HK-2 (cell line): ENCODE data around the gene KIAA0232.
"Not testable (repeated sequence)": the region's sequence is repeated elsewhere in the genome, so short reads cannot be mapped to it uniquely, and the experiment has no call there.

ENCODE experiments used
- DNase-seq: peaks from one replicate; pipeline ENCODE4 v3.0.0-alpha.2; 2018; ENCODE audit not compliant: unreplicated experiment

The KIAA0232 gene

DNA sequence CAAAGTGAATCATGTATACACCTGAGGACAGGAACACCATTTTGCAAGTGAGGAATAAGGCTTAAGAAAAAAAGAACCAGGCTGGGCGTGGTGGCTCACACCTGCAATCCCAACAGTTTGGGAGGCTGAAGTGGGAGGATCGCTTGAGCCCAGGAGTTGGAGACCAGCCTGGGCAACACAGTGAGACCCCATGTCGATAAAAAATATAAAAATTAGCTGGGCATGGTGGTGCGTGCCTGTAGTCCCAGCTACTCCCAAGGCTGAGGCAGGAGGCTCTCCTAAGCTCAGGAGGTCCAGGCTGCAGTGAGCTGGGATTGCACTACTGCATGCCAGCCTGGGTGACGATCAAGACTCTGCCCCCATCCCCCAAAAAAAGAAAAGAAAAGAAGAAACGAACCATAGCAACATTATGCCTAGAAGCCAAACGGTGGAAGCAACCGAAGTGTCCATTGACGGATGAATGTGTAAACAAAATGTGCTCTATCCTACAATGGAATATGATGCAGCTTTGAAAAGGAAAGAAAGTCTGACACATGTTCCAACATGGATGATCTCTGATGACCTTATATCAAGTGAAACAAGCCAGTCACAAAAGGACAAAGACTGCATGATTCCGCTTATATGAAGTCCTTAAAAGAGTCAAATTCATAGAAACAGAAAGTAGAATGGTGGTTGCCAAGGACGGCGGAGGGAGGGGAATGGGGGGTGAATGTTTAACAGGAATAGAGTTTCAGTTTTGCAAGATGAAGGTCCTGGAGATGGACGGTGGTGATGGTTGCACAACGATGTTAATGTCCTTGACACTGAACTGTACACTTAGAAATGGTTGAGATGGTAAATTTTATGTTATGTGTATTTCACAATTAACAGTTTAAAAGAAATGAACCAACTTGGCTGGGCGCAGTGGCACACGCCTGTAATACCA, 8.6 kb upstream of the KIAA0232 start:
- no peak for DNase-seq

DNA sequence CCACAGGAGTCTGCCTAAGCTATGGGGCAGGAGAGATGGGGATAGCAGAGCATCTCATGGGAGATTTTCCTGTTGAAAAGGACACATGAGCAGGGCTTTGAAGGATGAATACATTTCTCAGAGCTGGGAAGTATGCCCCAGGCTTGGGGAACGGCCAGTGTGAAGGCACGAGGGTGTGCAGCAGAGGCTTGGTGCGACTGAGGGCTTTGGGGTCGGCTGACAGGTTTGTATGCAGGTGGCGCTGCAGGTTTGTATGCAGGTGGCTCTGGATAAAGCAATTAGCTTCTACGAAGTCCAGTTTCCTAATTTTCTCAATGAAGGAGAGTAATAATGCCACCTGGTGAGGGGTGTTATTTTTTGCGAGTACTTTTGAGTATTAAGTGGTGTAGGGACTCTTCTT, 6.8 kb upstream of the KIAA0232 start:
- no peak for DNase-seq

DNA sequence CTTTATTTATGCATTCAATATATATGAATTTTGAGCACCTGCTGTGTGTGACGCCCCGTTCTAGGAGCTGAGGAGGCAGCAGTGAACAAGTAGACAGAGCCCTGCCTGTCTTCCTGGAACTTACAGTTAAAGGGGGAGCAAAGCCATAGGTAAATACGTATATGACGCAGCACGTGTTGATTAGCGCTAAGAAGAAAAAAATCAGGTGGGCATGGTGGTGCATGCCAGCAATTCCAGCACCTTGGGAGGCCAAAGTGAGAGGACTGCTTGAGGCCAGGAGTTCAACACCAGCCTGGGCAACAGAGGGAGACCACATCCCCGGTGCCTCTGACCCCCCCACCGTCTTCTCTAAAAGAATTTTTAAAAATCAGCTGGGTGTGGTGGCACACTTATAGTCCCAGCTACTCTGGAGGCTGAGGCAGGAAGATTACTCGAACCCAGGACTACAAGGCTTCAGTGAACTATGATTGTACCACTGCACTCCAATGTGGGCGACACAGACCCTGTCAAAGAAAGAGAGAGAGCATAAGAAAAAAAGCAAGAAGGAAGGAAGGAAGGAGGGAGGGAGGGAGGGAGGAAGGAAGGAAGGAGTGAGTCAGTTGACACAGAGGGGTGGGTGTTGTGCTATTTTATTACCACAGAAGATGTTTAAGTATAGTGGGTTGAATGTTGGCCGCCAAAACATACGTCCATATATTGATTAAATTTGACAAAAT, 5.4 kb upstream of the KIAA0232 start:
- no peak for DNase-seq

DNA sequence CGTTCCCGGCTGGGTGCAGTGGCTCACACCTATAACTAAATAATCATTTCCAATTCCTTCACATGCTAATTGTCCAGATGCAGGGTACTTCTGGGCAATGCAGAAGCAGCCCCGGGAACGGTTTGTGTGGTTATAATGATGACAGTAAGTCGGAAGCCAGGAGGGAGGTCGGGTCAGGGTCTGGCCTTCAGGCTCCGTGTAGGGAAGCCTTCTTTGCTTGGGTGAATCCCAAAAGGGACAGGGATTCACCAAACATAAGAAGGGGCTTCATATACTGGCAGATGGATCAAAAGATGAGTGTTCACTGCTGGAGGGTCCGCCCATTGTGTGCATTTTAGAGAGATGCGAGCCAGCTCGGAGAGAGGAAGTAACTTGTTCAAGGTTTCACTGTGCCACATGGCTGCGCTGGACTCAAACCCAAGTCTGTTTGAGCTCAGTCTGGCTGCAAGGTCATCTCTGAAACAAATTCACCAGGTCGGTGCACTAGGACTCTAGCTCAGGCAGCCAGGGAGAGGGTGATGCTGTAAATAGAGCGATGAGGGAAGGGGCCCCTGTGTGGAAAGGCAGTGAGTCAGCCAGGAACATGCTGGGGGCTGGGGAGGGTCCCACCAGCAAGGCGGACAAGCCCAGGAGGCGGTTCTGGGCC, 4.8 kb upstream of the KIAA0232 start:
- no peak for DNase-seq

DNA sequence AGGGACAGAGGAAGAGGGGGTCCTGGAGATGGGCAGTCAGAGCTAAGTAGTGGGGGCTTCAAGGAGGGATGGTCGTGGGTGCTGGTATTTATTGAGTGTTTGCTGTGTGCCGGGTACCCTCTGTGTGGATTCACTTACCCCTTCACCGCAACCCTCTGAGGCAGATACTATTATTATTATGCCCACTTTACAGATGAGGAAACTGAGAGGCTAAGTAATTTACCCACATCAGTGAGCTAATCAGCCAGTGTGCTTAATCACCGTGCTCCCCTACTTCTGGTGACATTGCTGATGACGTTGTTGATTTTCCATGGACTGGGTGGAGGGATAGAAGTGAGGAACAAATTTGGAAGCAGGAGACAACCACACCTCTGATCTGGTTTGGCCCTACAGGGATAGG, 4.1 kb upstream of the KIAA0232 start:
- DNase-seq = no peak

DNA sequence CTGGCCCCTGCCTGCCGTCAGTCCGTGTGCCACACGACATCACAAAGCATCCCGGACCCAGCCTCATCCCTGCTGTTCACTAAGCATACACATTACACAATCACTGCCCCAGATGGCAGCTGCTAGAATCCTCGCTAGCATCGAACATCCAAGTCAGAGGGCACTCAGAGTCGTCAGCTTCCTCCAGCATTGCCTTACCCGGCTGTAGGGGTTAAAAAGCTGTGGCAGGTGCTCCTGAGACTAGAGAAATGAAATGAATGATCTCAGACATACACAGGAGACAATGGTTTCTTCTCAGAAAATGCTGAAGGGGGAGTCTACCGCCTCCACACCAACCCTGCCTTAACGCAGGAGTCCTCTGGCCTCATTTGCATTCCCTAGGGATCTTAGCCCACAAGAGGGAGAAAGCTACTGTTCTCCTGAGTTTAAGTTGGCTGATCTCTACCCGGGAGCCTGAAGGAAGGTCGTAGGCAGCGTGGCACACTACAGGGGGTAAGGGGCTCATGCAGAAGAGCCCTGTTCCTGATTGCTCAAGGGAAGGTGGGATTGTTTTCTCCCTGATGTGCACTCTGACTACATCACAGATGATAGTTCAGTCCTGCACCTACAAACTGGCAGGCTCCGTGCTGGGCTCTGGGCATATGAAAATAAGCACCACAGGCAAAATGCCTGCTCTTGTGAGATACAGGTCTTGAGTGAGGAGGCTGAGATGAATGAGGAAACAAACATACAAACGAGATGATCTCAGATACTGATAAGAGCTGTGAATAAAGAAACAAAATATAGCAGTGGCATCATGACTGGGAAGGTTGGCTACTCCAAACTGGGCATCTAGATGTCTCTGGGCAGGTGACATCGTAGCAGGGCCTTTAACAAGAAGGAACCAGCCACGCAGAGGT, 2.6 kb upstream of the KIAA0232 start:
- DNase-seq = no peak

DNA sequence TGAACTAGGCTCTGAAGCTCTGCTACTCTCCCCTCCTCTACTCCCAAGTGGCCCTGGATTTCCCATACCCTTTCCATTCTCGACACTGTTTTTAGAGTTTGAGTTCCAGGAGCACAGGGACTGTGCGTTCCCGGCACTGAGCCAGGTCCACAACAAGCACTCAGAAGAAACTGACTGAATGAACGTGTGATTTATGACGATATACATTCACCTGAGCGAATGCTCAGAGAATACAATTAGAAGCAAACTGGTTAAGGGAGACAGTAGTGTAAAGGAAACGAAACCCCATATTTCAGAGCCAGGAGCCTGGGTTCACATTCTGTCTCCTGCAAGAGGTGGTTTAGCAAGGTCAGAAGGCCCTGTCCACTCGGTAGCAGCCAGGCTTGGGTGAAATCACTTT, 1.4 kb upstream of the KIAA0232 start:
- DNase-seq = no peak

DNA sequence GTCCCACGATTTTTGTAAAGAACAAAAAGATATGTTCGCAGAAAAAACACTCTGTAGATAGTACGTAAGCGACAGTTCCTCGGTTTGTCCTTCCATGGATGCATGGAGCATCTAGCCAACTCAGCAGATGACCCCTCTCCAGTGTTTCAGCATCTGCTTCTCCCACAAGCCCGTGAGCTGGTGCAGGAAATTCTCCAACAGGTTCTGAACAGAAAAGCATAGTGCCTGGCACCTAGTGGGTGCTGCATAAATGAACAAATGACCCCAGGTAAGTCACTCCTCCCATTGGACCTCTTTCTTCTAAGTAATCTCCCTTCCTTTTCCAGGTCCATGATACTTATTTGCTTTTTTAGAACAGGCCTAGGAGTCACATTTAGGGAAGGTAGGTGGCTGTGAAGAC, 966 bp upstream of the KIAA0232 start:
- DNase-seq = no peak

DNA sequence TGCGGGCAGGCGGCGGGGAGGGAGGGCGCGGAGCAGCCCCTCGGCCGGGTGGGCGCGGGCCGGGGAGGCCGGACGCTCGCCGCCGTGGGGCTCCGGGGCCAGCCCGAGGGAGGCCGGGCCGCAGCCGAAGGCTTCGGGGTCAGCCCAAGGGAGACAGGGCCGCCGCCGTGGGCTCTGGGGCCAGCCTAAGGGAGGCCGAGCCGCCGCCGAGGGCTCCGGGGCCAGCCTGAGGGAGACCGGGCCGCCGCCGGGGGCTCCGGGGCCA, 251 bp downstream of the KIAA0232 start:
- no peak for DNase-seq

DNA sequence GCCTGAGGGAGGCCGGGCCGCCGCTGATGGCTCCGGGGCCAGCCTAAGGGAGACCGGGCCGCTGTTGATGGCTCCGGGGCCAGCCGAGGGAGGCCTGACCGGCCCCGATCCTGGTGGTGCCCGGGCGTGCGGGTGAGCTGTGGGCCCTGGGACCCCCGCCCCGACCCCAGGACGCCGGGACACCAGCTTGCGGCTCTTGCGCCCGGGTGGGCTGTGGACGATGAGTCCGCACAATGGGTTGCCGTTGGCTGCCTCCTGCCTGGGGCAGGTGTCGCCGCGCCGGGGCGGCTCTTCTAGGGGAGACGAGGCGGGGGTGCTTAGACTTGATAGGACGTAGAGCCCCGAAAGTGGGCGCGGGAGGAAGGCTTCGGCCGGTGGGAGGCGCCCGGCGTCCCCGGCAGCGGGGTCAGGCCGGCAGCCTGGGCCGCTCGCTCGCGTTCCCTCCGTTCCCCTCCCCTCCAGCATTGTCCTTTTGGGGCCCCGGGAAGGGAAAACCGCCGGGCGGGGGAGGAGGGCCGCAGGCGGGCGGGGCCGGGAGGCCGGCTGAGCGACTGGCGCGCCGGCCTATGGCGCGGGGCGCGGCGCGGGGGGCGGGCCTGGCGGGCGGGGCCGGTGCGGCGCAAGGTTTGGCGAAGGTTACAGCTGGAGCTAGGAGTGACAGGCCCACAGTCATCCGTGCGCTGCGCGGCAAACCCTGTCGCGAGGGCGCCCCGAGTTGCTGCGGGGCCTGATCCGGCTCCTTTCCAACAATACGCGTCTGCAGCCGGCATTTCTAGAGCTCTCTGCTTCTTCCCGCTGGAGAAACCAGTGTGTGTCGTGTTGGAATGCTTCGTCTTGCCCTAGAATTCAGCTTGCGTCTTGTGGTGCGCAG, 819 bp downstream of the KIAA0232 start:
- DNase-seq = peak; percentile 94

DNA sequence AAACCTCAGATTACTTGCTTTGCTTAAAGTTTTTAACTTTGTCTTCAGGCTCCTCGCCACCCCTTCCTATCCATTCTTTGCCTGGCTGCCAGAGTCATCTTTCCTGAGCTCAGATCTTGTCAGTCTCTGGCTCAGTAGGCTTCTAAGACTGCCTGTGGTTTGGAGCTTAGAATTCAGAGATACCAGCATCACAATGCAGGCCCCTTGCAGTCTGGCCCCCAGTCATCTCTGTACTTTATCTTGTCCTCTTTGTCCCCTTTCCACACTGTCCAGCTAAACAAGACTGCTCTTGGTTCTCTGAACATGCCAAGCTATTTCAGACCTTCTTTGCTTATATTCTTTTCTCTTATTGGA, 3.0 kb downstream of the KIAA0232 start:
- DNase-seq = no peak

DNA sequence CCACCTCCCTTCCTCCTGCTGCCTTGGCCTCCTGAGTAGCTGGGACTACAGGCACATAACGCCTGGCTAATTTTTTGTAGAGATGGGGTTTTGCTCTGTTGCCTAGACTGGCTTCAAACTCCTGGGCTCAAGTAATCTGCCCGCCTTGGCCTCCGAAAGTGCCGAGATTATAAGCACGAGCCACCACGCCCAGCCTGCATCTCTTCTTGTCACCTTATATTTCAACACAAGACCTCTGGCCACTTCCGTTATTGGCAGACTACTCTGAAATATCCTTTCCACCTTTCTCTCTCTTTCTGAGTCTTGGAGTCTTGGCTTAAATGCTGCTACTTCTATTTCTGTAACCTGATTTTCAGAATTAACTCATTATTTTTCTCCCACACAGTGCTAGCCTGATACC, 5.6 kb downstream of the KIAA0232 start:
- no peak for DNase-seq

DNA sequence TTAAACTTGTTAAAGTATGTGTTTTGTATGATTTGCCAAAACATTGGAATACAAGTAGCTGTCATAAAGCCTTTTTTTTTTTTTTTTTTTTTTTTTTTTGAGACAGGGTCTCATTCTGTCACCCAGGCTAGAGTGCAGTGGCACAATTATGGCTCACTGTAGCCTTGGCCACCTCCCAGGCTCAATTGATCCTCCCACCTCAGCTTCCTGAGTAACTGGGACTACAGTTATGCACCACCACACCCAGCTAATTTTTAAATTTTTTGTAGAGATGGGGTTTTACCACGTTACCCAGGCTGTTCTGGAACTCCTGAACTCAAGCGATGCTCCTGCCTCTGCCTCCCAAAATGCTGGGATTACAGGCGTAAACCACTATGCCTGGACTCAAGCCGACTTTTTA, 8.7 kb downstream of the KIAA0232 start:
- not testable (repeated sequence) for DNase-seq

DNA sequence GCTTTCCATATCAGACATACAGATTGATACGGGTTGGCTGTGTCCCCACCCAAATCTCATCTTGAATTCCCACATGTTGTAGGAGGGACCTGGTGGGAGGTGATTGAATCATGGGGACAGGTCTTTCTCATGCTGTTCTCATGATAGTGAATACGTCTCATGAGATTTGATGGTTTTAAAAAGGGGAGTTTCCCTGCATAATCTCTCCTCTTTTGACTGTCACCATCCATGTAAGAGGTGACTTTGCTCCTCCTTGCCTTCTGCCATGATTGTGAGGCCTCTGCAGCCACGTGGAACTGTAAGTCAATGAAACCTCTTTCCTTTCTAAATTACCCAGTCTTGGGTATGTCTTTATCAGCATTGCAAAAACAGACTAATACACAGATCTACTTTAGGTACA, 9.3 kb downstream of the KIAA0232 start:
- not testable (repeated sequence) for DNase-seq

DNA sequence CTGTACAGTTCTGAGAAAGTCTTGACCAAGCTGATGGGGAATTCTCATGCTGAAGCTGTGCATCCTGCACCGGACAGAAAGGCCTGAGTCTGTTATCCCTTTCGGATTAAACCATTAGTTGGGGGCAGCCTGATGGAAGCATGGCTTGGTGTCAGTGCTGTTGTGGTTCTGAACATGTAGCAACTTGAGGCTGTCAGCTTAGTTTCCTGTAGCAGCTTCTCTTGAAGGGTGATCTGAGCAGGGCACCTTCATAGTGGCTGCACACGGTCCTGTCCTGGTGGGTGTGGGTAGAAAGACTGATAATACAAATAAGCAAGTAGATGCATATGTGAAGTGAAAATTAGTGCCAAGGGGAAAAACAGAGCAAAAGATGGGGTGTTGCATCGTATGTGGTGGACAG, 11.7 kb downstream of the KIAA0232 start:
- DNase-seq = no peak

DNA sequence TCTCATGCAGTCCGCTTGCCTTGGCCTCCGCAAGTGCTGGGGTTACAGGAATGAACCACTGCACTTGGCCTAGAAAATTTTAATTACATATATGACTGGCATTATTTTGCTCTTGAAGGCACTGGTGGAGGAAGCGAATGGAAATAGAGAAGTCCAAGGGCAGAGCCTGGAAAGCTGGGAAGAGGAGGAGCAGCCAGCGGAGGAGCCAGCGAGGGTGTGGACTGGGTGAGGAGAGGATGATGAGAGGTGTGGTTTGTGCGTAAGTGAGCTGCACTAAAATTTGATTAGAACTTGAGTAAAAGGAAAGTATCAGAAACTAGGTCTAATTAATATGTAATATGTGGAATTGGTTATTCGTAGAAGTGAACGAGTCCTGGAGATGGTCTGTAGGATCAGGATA, 13.3 kb downstream of the KIAA0232 start:
- no peak for DNase-seq

DNA sequence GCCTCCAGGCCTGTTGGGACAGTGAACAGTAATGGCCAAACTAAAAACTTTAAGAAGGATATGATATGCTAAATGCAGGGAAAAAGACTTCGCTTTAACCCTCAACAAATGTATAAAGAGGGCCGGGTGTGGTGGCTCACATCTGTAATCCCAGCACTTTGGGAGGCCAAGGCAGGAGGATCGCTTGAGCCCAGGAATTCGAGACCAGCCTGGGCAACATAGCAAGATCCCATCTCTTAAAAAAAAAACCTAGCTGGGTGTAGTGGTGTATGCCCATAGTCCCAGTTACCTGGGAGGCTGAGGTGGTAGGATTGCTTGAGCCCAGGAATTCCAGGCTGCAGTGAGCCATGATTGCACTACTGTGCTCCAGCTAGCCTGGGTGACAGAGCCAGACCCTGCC, 14.8 kb downstream of the KIAA0232 start:
- DNase-seq = not testable (repeated sequence)

DNA sequence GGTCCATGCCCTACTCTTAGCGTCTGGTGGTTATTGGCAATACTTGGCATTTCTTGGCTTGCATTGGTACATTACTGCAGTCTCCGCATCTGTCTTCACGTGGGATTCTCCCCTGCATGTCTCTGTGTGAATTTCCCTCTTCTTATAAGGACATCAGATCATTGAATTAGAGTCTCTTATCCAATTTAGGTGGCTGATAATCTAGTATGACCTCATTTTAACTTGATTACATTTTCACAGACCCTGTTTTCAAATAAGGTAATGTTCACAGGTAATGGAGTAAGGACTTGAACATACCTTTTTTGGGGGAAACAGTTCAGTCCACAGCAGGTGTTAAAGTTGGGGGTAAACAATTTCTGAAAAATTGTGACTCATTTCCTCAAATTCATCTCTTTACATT, 16.6 kb downstream of the KIAA0232 start:
- no peak for DNase-seq

DNA sequence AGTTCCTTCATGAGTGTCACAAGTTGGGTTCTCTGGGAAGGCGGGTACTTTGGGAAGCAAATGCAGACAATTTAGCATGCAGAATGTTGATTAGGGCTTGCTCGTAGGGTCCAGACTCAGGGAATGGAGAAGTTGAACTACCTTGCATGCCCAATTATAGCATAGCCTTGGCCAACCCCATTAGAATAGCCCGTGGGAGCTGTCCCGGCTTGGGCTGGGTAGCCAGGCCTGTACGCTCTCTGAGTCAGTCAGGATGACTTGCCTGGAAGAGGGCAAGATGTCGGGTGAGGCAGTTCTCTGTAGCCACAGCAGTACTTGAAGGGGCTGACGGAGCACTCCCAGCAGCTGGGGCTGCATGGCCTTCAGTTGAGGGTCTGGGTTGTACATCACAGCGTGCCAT, 19.5 kb downstream of the KIAA0232 start:
- no peak for DNase-seq

DNA sequence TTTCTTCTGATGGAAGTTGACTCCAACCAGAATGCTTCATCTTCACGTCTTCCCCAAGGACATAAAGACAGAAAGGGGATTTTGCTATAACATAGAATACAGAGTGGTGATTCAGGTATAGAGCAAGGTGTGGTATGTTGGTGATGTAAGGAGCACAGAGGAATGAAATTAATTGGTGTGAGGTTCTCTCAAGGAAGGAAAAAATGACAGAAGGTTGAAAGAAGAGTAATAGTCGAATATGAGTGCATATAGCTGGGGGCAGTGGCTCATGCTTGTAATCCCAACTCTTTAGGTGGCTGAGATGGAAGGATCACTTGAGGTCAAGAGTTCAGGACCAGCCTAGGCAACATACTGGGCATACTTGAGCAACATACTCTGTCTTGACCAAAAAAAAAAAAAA, 20.1 kb downstream of the KIAA0232 start:
- DNase-seq = no peak

DNA sequence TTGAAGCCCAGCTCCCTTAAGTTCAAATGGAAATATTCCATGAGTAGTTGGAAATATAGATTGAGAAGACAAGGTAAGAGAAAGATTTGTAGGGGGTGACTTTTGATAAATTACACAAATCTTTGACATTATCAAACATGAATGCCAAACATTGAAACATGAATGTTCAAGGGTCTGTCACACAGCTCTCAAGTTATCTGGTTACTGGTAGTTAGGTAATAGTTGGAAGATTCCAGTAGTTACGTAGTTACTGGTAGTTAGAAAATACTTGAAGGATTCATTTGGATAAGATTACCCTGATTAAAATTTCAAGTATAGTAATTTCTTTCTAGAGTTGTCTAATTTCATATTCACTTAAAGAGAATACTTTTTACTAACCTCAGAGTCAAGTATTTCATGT, 20.7 kb downstream of the KIAA0232 start:
- DNase-seq = no peak
